ENCODE measurements around the gene GNG12. TPM values are rescaled to one million over a fixed set of nuclear protein-coding genes. Genes with fewer than 3 reads are reported as not detected.

The GNG12 gene
- polyA plus RNA-seq, 3 donors, result 0.03 TPM; not detected in 2

- Mint-ChIP-seq H3K9me3 (no peaks in the 10 kb centered on the region), H3K36me3 (no peaks in the 10 kb centered on the region), H3K27me3 (ENCODE audit: low read depth in 3 of 3) (peaks cover 0 to 1% (median 0%) of the 10 kb centered on the region in 3 donors), H3K4me3 (no peak overlapping the region), H3K4me1 (peaks cover 23% of the 10 kb centered on the region), H3K27ac (no peak overlapping the region)
- no peak for DNase-seq
- Histone ChIP-seq H4K20me1 (ENCODE audit: insufficient read depth, low read length) (no peaks in the 10 kb centered on the region), H3K4me2 (replicated peaks; ENCODE audit: extremely low read depth, low read length, poor library complexity, severe bottlenecking) (no peak overlapping the region), H3K9me3 (replicated peaks in 1 of 2; ENCODE audit: control insufficient read depth in 1 of 2, insufficient read depth in 1 of 2, low read length in 2 of 2) (no peaks in the 10 kb centered on the region), H3K27me3 (ENCODE audit: control insufficient read depth in 2 of 2, insufficient read depth in 2 of 2, low read length in 2 of 2) (no peaks in the 10 kb centered on the region), H2AFZ (ENCODE audit: insufficient read depth, low read depth, low read length, poor library complexity, severe bottlenecking) (no peak overlapping the region), H3K27ac (ENCODE audit: low read depth in 1 of 2, low read length in 2 of 2) (no peak overlapping the region), H3K9ac (ENCODE audit: insufficient read depth, low read length, poor library complexity, severe bottlenecking) (no peak overlapping the region), H3K4me1 (ENCODE audit: control insufficient read depth in 1 of 2, insufficient read depth in 2 of 2, low read length in 2 of 2) (peaks cover 11% of the 10 kb centered on the region in 2 donors), H3K4me3 (replicated peaks in 1 of 3; ENCODE audit: low read depth in 2 of 3, low read length in 3 of 3) (no peak overlapping the region), H3K79me2 (ENCODE audit: insufficient read depth, low read length) (no peaks in the 10 kb centered on the region), H3K36me3 (replicated peaks in 1 of 2; ENCODE audit: control insufficient read depth in 1 of 2, insufficient read depth in 2 of 2, low read length in 2 of 2) (no peaks in the 10 kb centered on the region)
- intact Hi-C loops (cut with micrococcal nuclease), result loop anchor here in 1 of 2 donors (5.0 kb wide), 1 partner anchor 52 kb away; the partner anchor contains the start of gene GADD45A
- WGBS (ENCODE audit: insufficient coverage), result 91% methylated on average over 3 of the region's 5 CpGs
- no peak for TF ChIP-seq CTCF (IDR thresholded peaks at IDR 0.05)
Measured at GRCh38 chr1:67739361-67739760, 93.9 kb downstream of the GNG12 start.

GRCh38 chr1:67738401-67738800, 94.9 kb downstream of the GNG12 start:
- H3K36me3 ChIP-seq (replicated peaks in 1 of 2; ENCODE audit: control insufficient read depth in 1 of 2, insufficient read depth in 2 of 2, low read length in 2 of 2), result no peaks in the 10 kb centered on the region
- H3K27ac ChIP-seq (ENCODE audit: low read depth in 1 of 2, low read length in 2 of 2), result no peak overlapping the region
- no peaks in the 10 kb centered on the region for H3K27me3 ChIP-seq (ENCODE audit: control insufficient read depth in 2 of 2, insufficient read depth in 2 of 2, low read length in 2 of 2)
- H3K79me2 ChIP-seq (ENCODE audit: insufficient read depth, low read length), result no peaks in the 10 kb centered on the region
- H3K9ac ChIP-seq (ENCODE audit: insufficient read depth, low read length, poor library complexity, severe bottlenecking), result no peak overlapping the region
- no peaks in the 10 kb centered on the region for H4K20me1 ChIP-seq (ENCODE audit: insufficient read depth, low read length)
- H3K27me3 Mint-ChIP-seq (ENCODE audit: low read depth in 3 of 3), result no peaks in the 10 kb centered on the region
- peaks cover 11 to 15% of the 10 kb centered on the region in 2 donors for H3K4me1 ChIP-seq (ENCODE audit: control insufficient read depth in 1 of 2, insufficient read depth in 2 of 2, low read length in 2 of 2)
- intact Hi-C loops (cut with micrococcal nuclease), result loop anchor here in 1 of 2 donors (5.0 kb wide), 1 partner anchor 51 kb away; the partner anchor contains the start of gene GADD45A
- H3K36me3 Mint-ChIP-seq, result no peaks in the 10 kb centered on the region
- H2AFZ ChIP-seq (ENCODE audit: insufficient read depth, low read depth, low read length, poor library complexity, severe bottlenecking), result no peak overlapping the region
- H3K9me3 Mint-ChIP-seq, result no peaks in the 10 kb centered on the region
- no peak overlapping the region for H3K4me2 ChIP-seq (replicated peaks; ENCODE audit: extremely low read depth, low read length, poor library complexity, severe bottlenecking)
- 84% methylated on average over 3 of the region's 4 CpGs for WGBS (ENCODE audit: insufficient coverage)
- no peak overlapping the region for H3K4me3 ChIP-seq (replicated peaks in 1 of 3; ENCODE audit: low read depth in 2 of 3, low read length in 3 of 3)
- H3K9me3 ChIP-seq (replicated peaks in 1 of 2; ENCODE audit: control insufficient read depth in 1 of 2, insufficient read depth in 1 of 2, low read length in 2 of 2), result no peaks in the 10 kb centered on the region
- DNase-seq, result no peak
- H3K4me3 Mint-ChIP-seq, result no peak overlapping the region
- no peak for TF ChIP-seq CTCF (IDR thresholded peaks at IDR 0.05)
- peaks cover 31% of the 10 kb centered on the region for H3K4me1 Mint-ChIP-seq
- no peak overlapping the region for H3K27ac Mint-ChIP-seq

Data from CD14-positive monocyte (primary cell).